CD4-positive, alpha-beta T cell (primary cell): ENCODE results near the gene CTNNA2. TPM values are rescaled to one million over a fixed set of nuclear protein-coding genes. Genes with fewer than 3 reads are reported as not detected.

Experiments used
- ATAC-seq: fragments of 200-7000 bp; cut with Tn5 transposase; one replicate; pipeline ENCODE4 v1.10.0; 2022; ENCODE audit warnings: mild to moderate bottlenecking; ENCODE audit not compliant: poor library complexity
- CTCF ChIA-PET: fragments of 350-600 bp; sonication (Branson Sonifier 250); formaldehyde crosslinking; loops from one replicate; lab custom pipeline; 2021; ENCODE audit warnings: antibody characterized with exemption, inconsistent platforms; lab: Charles Lee
- POLR2A ChIA-PET: fragments of 350-600 bp; sonication (Branson Sonifier 250); formaldehyde crosslinking; loops from one replicate; lab custom pipeline; 2021; ENCODE audit warnings: antibody characterized with exemption, inconsistent platforms; lab: Charles Lee
- DNase-seq, 14 experiments: peaks; one replicate each; pipeline ENCODE4 v3.0.0-alpha.2; 2013 to 2020; ENCODE audit warnings: mixed read lengths in 2 of 14
- H3K27ac ChIP-seq, 2 donors: one replicate each; pipeline versions ENCODE4 v1.5.1 to v1.7.0; 2013; ENCODE audit warnings: low read length in 2 of 2, low read depth in 1 of 2, mild to moderate bottlenecking in 1 of 2
- H3K27me3 ChIP-seq, 2 experiments: 1 replicate in 1 of 2; 2 replicates in 1 of 2; pipeline versions ENCODE4 v1.6.1 to v1.7.0; 2013; ENCODE audit warnings: low read length in 2 of 2, control low read depth in 1 of 2, mild to moderate bottlenecking in 1 of 2, moderate library complexity in 1 of 2; ENCODE audit not compliant: insufficient read depth in 2 of 2, control insufficient read depth in 1 of 2
- H3K36me3 ChIP-seq: one replicate; pipeline ENCODE4 v1.6.1; 2013; ENCODE audit warnings: low read length, control low read depth; ENCODE audit not compliant: insufficient read depth
- H3K4me1 ChIP-seq: one replicate; pipeline ENCODE4 v1.6.1; 2013; ENCODE audit warnings: low read length, control low read depth; ENCODE audit not compliant: insufficient read depth
- H3K4me3 ChIP-seq: one replicate; pipeline ENCODE4 v1.5.1; 2013; ENCODE audit warnings: mild to moderate bottlenecking, low read length, moderate library complexity
- H3K9me3 ChIP-seq, 2 experiments: 1 replicate in 1 of 2; 2 replicates in 1 of 2; pipeline versions ENCODE4 v1.6.1 to v1.7.0; 2013; ENCODE audit warnings: low read length in 2 of 2, mild to moderate bottlenecking in 2 of 2, control low read depth in 1 of 2, moderate library complexity in 1 of 2; ENCODE audit not compliant: control insufficient read depth in 1 of 2, insufficient read depth in 1 of 2
- H3K27ac Mint-ChIP-seq: one replicate; pipeline ENCODE4 v1.8.0; 2020; ENCODE audit warnings: mixed read lengths
- H3K27me3 Mint-ChIP-seq: one replicate; pipeline ENCODE4 v1.8.0; 2021; ENCODE audit warnings: mixed read lengths
- H3K36me3 Mint-ChIP-seq: one replicate; pipeline ENCODE4 v1.8.0; 2021; ENCODE audit warnings: low read depth, mixed read lengths
- H3K4me1 Mint-ChIP-seq: one replicate; pipeline ENCODE4 v1.8.0; 2021; ENCODE audit warnings: low read depth, mixed read lengths
- H3K4me3 Mint-ChIP-seq: one replicate; pipeline ENCODE4 v1.8.0; 2020; ENCODE audit warnings: mild to moderate bottlenecking, mixed read lengths
- H3K9me3 Mint-ChIP-seq: one replicate; pipeline ENCODE4 v1.8.0; 2020; ENCODE audit warnings: mixed read lengths
- CTCF ChIP-seq: fragments of 200-600 bp; IDR thresholded peaks from one replicate; pipeline ENCODE4 v1.8.0; 2022; ENCODE audit warnings: antibody characterized with exemption, mild to moderate bottlenecking
- intact Hi-C, 2 experiments: fragments of 100-400 bp; cut with DNase I in 1 of 2; cut with micrococcal nuclease in 1 of 2; formaldehyde crosslinking; loops; one replicate each; pipeline versions ENCODE4 v1.15.1 to v1.9.0; 2023 to 2025; cut with DNase I, micrococcal nuclease
- total RNA-seq, 174 experiments: library from RNA in 2 of 174; stranded (reverse) in 2 of 174; gene quantifications; one replicate each; pipeline ENCODE4 v1.2.3 and lab custom pipeline; 2021 to 2026

Gene CTNNA2
- total RNA-seq, 2 experiments from 2014 or later = not detected

- intact Hi-C loops = no loop called here
- Mint-ChIP-seq H3K4me3 (no peak overlapping the region), H3K9me3 (peaks cover 4% of the 10 kb centered on the region), H3K27me3 (no peaks in the 10 kb centered on the region), H3K4me1 (no peaks in the 10 kb centered on the region), H3K36me3 (no peaks in the 10 kb centered on the region), H3K27ac (no peak overlapping the region)
- Histone ChIP-seq H3K4me3 (no peak overlapping the region), H3K27ac (no peak overlapping the region), H3K27me3 (no peaks in the 10 kb centered on the region), H3K36me3 (no peaks in the 10 kb centered on the region), H3K9me3 (peaks cover 0 to 3% of the 10 kb centered on the region in 2 experiments), H3K4me1 (no peaks in the 10 kb centered on the region)
- CTCF ChIA-PET = no interaction called here
- no peak for TF ChIP-seq CTCF
- POLR2A ChIA-PET = no interaction called here
- no peak for DNase-seq
- ATAC-seq = no peak
Observed at GRCh38 chr2:80040226-80040625, 527.4 kb downstream of the CTNNA2 start.

DNA sequence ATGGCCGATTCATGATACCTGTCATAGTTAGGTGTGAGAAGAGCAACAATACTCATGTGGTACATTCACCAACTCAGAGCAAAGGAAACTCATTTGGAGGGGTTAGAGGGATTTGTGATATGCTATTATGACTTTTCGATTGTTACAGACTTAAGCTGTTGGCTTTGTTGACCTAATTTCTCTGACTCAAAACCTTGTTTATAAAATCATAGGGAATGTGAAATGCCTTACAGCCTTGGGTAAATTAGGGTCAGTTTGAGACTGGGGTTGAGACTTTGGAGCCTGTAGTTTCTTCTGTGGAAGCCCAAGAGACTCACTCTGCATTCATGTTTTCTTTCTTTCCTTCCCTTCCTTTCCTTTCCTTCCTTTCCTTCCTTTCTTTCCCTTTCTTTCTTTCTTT is 529.8 kb downstream of the CTNNA2 start:
- H3K36me3 Mint-ChIP-seq = no peaks in the 10 kb centered on the region
- H3K27ac ChIP-seq = no peak overlapping the region
- CTCF ChIA-PET = no interaction called here
- peaks cover 4% of the 10 kb centered on the region for H3K9me3 Mint-ChIP-seq
- no peak overlapping the region for H3K4me3 Mint-ChIP-seq
- no peaks in the 10 kb centered on the region for H3K27me3 ChIP-seq
- H3K4me1 Mint-ChIP-seq = no peaks in the 10 kb centered on the region
- no peaks in the 10 kb centered on the region for H3K27me3 Mint-ChIP-seq
- H3K36me3 ChIP-seq = no peaks in the 10 kb centered on the region
- ATAC-seq = no peak
- peaks cover 0 to 3% of the 10 kb centered on the region in 2 experiments for H3K9me3 ChIP-seq
- POLR2A ChIA-PET = no interaction called here
- no peak overlapping the region for H3K27ac Mint-ChIP-seq
- no peak for TF ChIP-seq CTCF
- no peaks in the 10 kb centered on the region for H3K4me1 ChIP-seq
- H3K4me3 ChIP-seq = no peak overlapping the region
- intact Hi-C loops = no loop called here
- no peak for DNase-seq

GRCh38 chr2:80048296-80048695 is 535.4 kb downstream of the CTNNA2 start:
- Mint-ChIP-seq H3K4me3 (no peak overlapping the region), H3K27ac (no peak overlapping the region), H3K27me3 (no peaks in the 10 kb centered on the region), H3K9me3 (peaks cover 4% of the 10 kb centered on the region), H3K4me1 (no peaks in the 10 kb centered on the region), H3K36me3 (no peaks in the 10 kb centered on the region)
- no peaks in the 10 kb centered on the region for H3K4me1 ChIP-seq
- H3K36me3 ChIP-seq = no peaks in the 10 kb centered on the region
- intact Hi-C loops = no loop called here
- CTCF ChIA-PET = no interaction called here
- H3K4me3 ChIP-seq = no peak overlapping the region
- no peak for TF ChIP-seq CTCF
- DNase-seq (no peak), ATAC-seq (no peak)
- peaks cover 0 to 1% of the 10 kb centered on the region in 2 experiments for H3K9me3 ChIP-seq
- H3K27me3 ChIP-seq = no peaks in the 10 kb centered on the region
- H3K27ac ChIP-seq = no peak overlapping the region
- POLR2A ChIA-PET = no interaction called here
